T47D (cell line): ENCODE data around the gene SPCS2.
"Not testable (repeated sequence)": the region's sequence is repeated elsewhere in the genome, so short reads cannot be mapped to it uniquely, and the experiment has no call there.

Experiments
- DNase-seq, 2 experiments: peaks; one replicate each; pipeline versions ENCODE4 v3.0.0 to v3.0.0-alpha.2; 2011 to 2012; ENCODE audit warnings: low read depth in 1 of 2, low spot score in 1 of 2
- JUND ChIP-seq: IDR thresholded peaks from 2 replicates; pipeline ENCODE4 v1.6.1; 2012; ENCODE audit warnings: low read depth
- in situ Hi-C: cut with HindIII; loops from 2 replicates; pipeline ENCODE4 v1.10.0; 2016; ENCODE audit warnings: low sequenced_read_pairs, low pct_unique_long_range_greater_than_20kb

The SPCS2 gene

GRCh38 chr11:74954199-74954598, 5.1 kb downstream of the SPCS2 start:
- in situ Hi-C loops = no loop called here
- TF ChIP-seq JUND = no peak
- DNase-seq = no peak

- DNase-seq = no peak
- no peak for TF ChIP-seq JUND
- in situ Hi-C loops = no loop called here
Measured at GRCh38 chr11:74956397-74957015, 7.4 kb downstream of the SPCS2 start.

- no peak for TF ChIP-seq JUND
- in situ Hi-C loops = no loop called here
- DNase-seq = no peak
Measured at GRCh38 chr11:74957937-74958629, 9.0 kb downstream of the SPCS2 start.

- in situ Hi-C loops, DNase-seq: not testable (repeated sequence)
Measured at GRCh38 chr11:74960128-74960527, 11.1 kb downstream of the SPCS2 start.

- no peak for TF ChIP-seq JUND
- in situ Hi-C loops = no loop called here
- DNase-seq = no peak
Measured at GRCh38 chr11:74966651-74967050, 17.6 kb downstream of the SPCS2 start.

- DNase-seq = no peak
- in situ Hi-C loops = no loop called here
- no peak for TF ChIP-seq JUND
Measured at GRCh38 chr11:74970852-74971395, 21.9 kb downstream of the SPCS2 start.

GRCh38 chr11:74971424-74971823, 22.4 kb downstream of the SPCS2 start:
- no peak for TF ChIP-seq JUND
- in situ Hi-C loops = no loop called here
- no peak for DNase-seq

GRCh38 chr11:74978041-74978440, 29.0 kb downstream of the SPCS2 start:
- no peak for DNase-seq
- in situ Hi-C loops = no loop called here
- TF ChIP-seq JUND = no peak

GRCh38 chr11:74980634-74981033, 31.6 kb downstream of the SPCS2 start:
- no peak for DNase-seq
- no peak for TF ChIP-seq JUND
- in situ Hi-C loops = no loop called here

- TF ChIP-seq JUND = no peak
- DNase-seq = no peak
- in situ Hi-C loops = no loop called here
Measured at GRCh38 chr11:74981888-74982287, 32.8 kb downstream of the SPCS2 start.

GRCh38 chr11:74984070-74984469, 35.0 kb downstream of the SPCS2 start:
- no peak for TF ChIP-seq JUND
- in situ Hi-C loops = no loop called here
- no peak for DNase-seq

- TF ChIP-seq JUND = no peak
- in situ Hi-C loops = no loop called here
- DNase-seq = no peak
Measured at GRCh38 chr11:74984730-74985129, 35.7 kb downstream of the SPCS2 start.

GRCh38 chr11:74988541-74989259, 39.6 kb downstream of the SPCS2 start, which contains the start of gene NEU3:
TSS of gene NEU3 (plus strand) at chr11:74988933. CDS start at chr11:74989061, 128 bp downstream.
- peak; percentile 88 for DNase-seq
- in situ Hi-C loops = no loop called here
- no peak for TF ChIP-seq JUND
